ENCODE data around the gene TMPRSS13. TPM values are rescaled to one million over a fixed set of nuclear protein-coding genes. Genes with fewer than 3 reads are reported as not detected.

TMPRSS13 gene
- polyA plus RNA-seq, 1 donor from 2014 or later, result not detected

GRCh38 chr11:117901601-117902000, 27.6 kb downstream of the TMPRSS13 start:
- no peaks in the 10 kb centered on the region for H3K79me2 ChIP-seq (replicated peaks; ENCODE audit: insufficient read depth, low read length)
- no peak overlapping the region for H3K4me3 ChIP-seq (ENCODE audit: low read length)
- H3K27ac ChIP-seq (ENCODE audit: low read length), result no peak overlapping the region
- H4K20me1 ChIP-seq (ENCODE audit: insufficient read depth), result no peaks in the 10 kb centered on the region
- H3F3A ChIP-seq (ENCODE audit: insufficient read depth, low read length, poor library complexity, severe bottlenecking), result no peaks in the 10 kb centered on the region
- no peak for TF ChIP-seq EZH2 (IDR thresholded peaks at IDR 0.05; ENCODE audit: borderline replicate concordance, insufficient read depth, low read length, poor library complexity, severe bottlenecking)
- no peak for TF ChIP-seq CTCF (IDR thresholded peaks at IDR 0.05; ENCODE audit: poor library complexity, severe bottlenecking)
- TF ChIP-seq SMC3 (conservative IDR thresholded peaks at IDR 0.05; ENCODE audit: poor library complexity), result no peak
- H3K9me2 ChIP-seq (ENCODE audit: insufficient read depth, low read length), result no peaks in the 10 kb centered on the region
- H2AFZ ChIP-seq (ENCODE audit: low read depth, low read length), result no peak overlapping the region
- no peak overlapping the region for H3K9ac ChIP-seq (ENCODE audit: low read length)
- no peak overlapping the region for H3K4me2 ChIP-seq (ENCODE audit: low read length)
- H3K9me3 ChIP-seq (ENCODE audit: low read length), result no peaks in the 10 kb centered on the region
- H3K36me3 ChIP-seq (ENCODE audit: insufficient read depth, low read length), result no peaks in the 10 kb centered on the region
- H3K27me3 ChIP-seq (ENCODE audit: insufficient read depth, low read depth, low read length), result no peaks in the 10 kb centered on the region

GRCh38 chr11:117900720-117901440, 28.3 kb downstream of the TMPRSS13 start:
- H2AFZ ChIP-seq (ENCODE audit: low read depth, low read length), result no peak overlapping the region
- no peaks in the 10 kb centered on the region for H3K9me2 ChIP-seq (ENCODE audit: insufficient read depth, low read length)
- H3K36me3 ChIP-seq (ENCODE audit: insufficient read depth, low read length), result no peaks in the 10 kb centered on the region
- TF ChIP-seq REST (IDR thresholded peaks at IDR 0.05; ENCODE audit: borderline replicate concordance) (no peak), EP300 (conservative IDR thresholded peaks at IDR 0.05; ENCODE audit: poor library complexity, severe bottlenecking) (no peak), SMC3 (conservative IDR thresholded peaks at IDR 0.05; ENCODE audit: poor library complexity) (no peak), TAF1 (IDR thresholded peaks at IDR 0.05; ENCODE audit: low read depth) (no peak), RAD21 (conservative IDR thresholded peaks at IDR 0.05) (no peak), CTCF (IDR thresholded peaks at IDR 0.05; ENCODE audit: poor library complexity, severe bottlenecking) (no peak), EZH2 (IDR thresholded peaks at IDR 0.05; ENCODE audit: borderline replicate concordance, insufficient read depth, low read length, poor library complexity, severe bottlenecking) (no peak), MXI1 (conservative IDR thresholded peaks at IDR 0.05; ENCODE audit: poor library complexity, severe bottlenecking) (no peak), POLR2AphosphoS5 (IDR thresholded peaks at IDR 0.05) (no peak)
- H4K20me1 ChIP-seq (ENCODE audit: insufficient read depth), result no peaks in the 10 kb centered on the region
- no peaks in the 10 kb centered on the region for H3F3A ChIP-seq (ENCODE audit: insufficient read depth, low read length, poor library complexity, severe bottlenecking)
- no peak overlapping the region for H3K9ac ChIP-seq (ENCODE audit: low read length)
- no peaks in the 10 kb centered on the region for H3K27me3 ChIP-seq (ENCODE audit: insufficient read depth, low read depth, low read length)
- no peak overlapping the region for H3K4me3 ChIP-seq (ENCODE audit: low read length)
- H3K79me2 ChIP-seq (replicated peaks; ENCODE audit: insufficient read depth, low read length), result no peaks in the 10 kb centered on the region
- H3K4me2 ChIP-seq (ENCODE audit: low read length), result no peak overlapping the region
- H3K9me3 ChIP-seq (ENCODE audit: low read length), result no peaks in the 10 kb centered on the region
- no peak overlapping the region for H3K27ac ChIP-seq (ENCODE audit: low read length)

Measured in neural cell (in vitro differentiated cells).